OCI-LY1 (cell line): ENCODE measurements around the gene ACP5.

Source experiments
- EZH2 ChIP-seq: fragments of 200-600 bp; sonication (generic), shearing (Covaris generic); IDR thresholded peaks from 2 replicates; pipeline ENCODE4 v1.8.0; 2017; ENCODE audit warnings: borderline replicate concordance, mixed run types, mild to moderate bottlenecking, antibody characterized with exemption, low read length, moderate library complexity, mixed read lengths
- TF ChIP-seq, protein P1 (sequence below): fragments of 200-600 bp; sonication (generic), shearing (Covaris generic); IDR thresholded peaks from 2 replicates; pipeline ENCODE4 v1.5.1; 2017; ENCODE audit warnings: mild to moderate bottlenecking, antibody characterized with exemption, low read length, moderate library complexity, mixed read lengths

DNA sequence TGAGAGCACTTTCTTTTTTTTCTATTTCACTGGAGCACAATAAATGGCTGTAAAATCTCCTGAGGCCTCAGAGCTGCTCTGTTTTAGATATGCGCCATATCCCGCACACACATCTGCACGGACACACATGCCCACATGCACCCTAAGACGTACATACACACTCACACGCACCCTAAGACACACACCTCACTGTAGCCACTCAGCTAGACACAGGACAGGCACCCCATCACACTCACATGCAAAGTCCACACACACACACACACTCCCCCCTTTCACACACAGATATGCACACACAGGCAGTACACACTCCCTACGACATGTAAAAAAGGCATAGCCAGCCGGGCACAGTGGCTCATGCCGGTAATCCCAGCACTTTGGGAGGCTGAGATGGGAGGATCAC lies 27.2 kb downstream of the ACP5 start:
- TF ChIP-seq, protein P1, sequence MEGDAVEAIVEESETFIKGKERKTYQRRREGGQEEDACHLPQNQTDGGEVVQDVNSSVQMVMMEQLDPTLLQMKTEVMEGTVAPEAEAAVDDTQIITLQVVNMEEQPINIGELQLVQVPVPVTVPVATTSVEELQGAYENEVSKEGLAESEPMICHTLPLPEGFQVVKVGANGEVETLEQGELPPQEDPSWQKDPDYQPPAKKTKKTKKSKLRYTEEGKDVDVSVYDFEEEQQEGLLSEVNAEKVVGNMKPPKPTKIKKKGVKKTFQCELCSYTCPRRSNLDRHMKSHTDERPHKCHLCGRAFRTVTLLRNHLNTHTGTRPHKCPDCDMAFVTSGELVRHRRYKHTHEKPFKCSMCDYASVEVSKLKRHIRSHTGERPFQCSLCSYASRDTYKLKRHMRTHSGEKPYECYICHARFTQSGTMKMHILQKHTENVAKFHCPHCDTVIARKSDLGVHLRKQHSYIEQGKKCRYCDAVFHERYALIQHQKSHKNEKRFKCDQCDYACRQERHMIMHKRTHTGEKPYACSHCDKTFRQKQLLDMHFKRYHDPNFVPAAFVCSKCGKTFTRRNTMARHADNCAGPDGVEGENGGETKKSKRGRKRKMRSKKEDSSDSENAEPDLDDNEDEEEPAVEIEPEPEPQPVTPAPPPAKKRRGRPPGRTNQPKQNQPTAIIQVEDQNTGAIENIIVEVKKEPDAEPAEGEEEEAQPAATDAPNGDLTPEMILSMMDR = no peak
- no peak for TF ChIP-seq EZH2
